ENCODE measurements around the gene SLC16A4. TPM values are rescaled to one million over a fixed set of nuclear protein-coding genes. Genes with fewer than 3 reads are reported as not detected.
A peak's percentile ranks its signal among the peaks of the same experiment; 100 is the strongest.

Gene SLC16A4
- total and polyA plus RNA-seq, 10 of the 15 experiments (the other 5 are each of a cell fraction or from before 2014, with no cell fraction given) = 0.13 to 2.2 (median 0.26) TPM; not detected in 1

DNA sequence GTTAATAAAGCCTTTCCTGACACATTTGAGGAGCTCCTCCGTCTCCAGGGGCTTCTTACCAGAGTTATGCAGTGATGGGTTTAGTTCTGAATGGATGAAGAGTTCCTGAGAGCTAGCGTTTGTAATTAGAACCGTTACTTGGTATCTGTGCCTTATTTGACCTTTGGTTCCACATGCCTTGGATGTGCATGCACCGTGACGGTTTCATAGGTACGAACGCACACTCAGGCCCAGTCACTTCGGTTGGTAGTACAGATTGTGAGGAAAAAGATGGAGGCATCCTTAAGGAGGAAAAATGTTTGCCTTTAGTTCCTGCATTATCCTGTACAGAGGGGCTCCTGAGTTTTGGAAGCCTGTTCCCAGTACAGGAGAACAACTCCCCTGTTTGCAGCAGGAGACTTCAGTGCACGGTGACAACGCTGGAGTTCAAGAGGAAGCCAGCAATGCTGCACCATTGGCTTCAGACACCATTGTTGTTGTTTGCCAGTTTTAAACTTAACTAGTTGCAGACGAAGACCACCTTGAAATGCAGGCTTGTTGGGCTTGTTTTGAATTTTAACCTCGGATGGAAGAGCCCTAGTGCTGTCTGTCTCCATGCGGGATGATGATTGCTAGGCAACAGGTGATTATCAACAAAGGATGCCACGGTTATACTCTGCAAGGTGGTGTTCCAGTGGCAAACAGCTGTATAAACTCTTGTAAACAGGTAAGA lies 43.5 kb downstream of the SLC16A4 start:
- no peak for FAIRE-seq
- Histone ChIP-seq H4K20me1 (ENCODE audit: control insufficient read depth, insufficient read depth) (no peaks in the 10 kb centered on the region), H3K79me2 (ENCODE audit: control insufficient read depth, insufficient read depth, low read length) (peaks cover 100% of the 10 kb centered on the region), H3K4me1 (ENCODE audit: control insufficient read depth, insufficient read depth, low read length) (peaks cover 10% of the 10 kb centered on the region), H3K9ac (ENCODE audit: control insufficient read depth, insufficient read depth, low read length) (peak overlapping the region; percentile 12; the same call in 1 of the 2 replicates), H3K4me3 (peak overlapping the region; percentile 47), H2AFZ (ENCODE audit: control insufficient read depth, low read depth, low read length) (no peak overlapping the region), H3K27ac (ENCODE audit: control insufficient read depth, insufficient read depth) (peak overlapping the region; percentile 23; the same call in 1 of the 2 replicates), H3K9me3 (replicated peaks; ENCODE audit: control insufficient read depth, insufficient read depth, low read length) (no peaks in the 10 kb centered on the region), H3K4me2 (ENCODE audit: control insufficient read depth, insufficient read depth) (peak overlapping the region; percentile 53), H3K36me3 (ENCODE audit: control insufficient read depth in 2 of 2, insufficient read depth in 2 of 2, low read length in 1 of 2) (peaks cover 4 to 14% of the 10 kb centered on the region in 2 experiments), H3K27me3 (replicated peaks in 1 of 2; ENCODE audit: control insufficient read depth in 2 of 2, insufficient read depth in 2 of 2, low read length in 1 of 2) (no peaks in the 10 kb centered on the region)
- ChIA-PET POLR2A (interaction anchor here (1.1 to 4.3 kb wide), 10 partner anchors 9 to 61 kb away, joined by 3 to 34 read pairs (median 4); partner anchors contain the start of gene RBM15), RAD21 (ENCODE audit: unreplicated experiment) (interaction anchor here (1.4 to 6.2 kb wide), 3 partner anchors 9 to 40 kb away, joined by 4 to 42 read pairs (median 35); partner anchors contain the start of gene RBM15), SMC1A (ENCODE audit: uncharacterized antibody, unreplicated experiment) (interaction anchor here (0.7 to 5.8 kb wide), 12 partner anchors 8 to 113 kb away, joined by 3 to 51 read pairs (median 6); partner anchors contain the start of genes LAMTOR5 and RBM15), CTCF (interaction anchor here (0.9 to 3.8 kb wide), 7 partner anchors 8 to 144 kb away, joined by 3 to 31 read pairs (median 4); partner anchors contain the start of gene RBM15)
- DNase-seq (ENCODE audit: low read depth, low spot score) = no peak
- TF ChIP-seq BACH1 (IDR thresholded peaks at IDR 0.05; ENCODE audit: borderline replicate concordance) (no peak), CHD2 (IDR thresholded peaks at IDR 0.05; ENCODE audit: borderline replicate concordance, low read depth, low read length) (no peak), IKZF1 (conservative IDR thresholded peaks at IDR 0.05) (0 out of 2 replicates have a peak, but pooled peaks have one; percentile 29), POLR2AphosphoS5 (IDR thresholded peaks at IDR 0.05; ENCODE audit: low read length) (peak; percentile 42; the same call in 1 of the 2 replicates), POLR2A (IDR thresholded peaks at IDR 0.05; ENCODE audit: low read depth, low read length) (peak; percentile 40; the same call in 1 of the 2 replicates), PAX5 (IDR thresholded peaks at IDR 0.05; ENCODE audit: borderline replicate concordance, low read depth, low read length) (peak; percentile 100), MXI1 (IDR thresholded peaks at IDR 0.05; ENCODE audit: low read depth, low read length) (no peak), POLR2AphosphoS2 (IDR thresholded peaks at IDR 0.05; ENCODE audit: low read depth, low read length) (no peak), NR2F1 (conservative IDR thresholded peaks at IDR 0.05) (peak; percentile 64), WRNIP1 (IDR thresholded peaks at IDR 0.05; ENCODE audit: borderline replicate concordance, low read depth, low read length) (no peak), IKZF2 (IDR thresholded peaks at IDR 0.05) (0 out of 4 replicates have a peak, but pooled peaks of 1 of the 2 experiments have one; percentile 19)
- TF ChIP-seq, protein P1, sequence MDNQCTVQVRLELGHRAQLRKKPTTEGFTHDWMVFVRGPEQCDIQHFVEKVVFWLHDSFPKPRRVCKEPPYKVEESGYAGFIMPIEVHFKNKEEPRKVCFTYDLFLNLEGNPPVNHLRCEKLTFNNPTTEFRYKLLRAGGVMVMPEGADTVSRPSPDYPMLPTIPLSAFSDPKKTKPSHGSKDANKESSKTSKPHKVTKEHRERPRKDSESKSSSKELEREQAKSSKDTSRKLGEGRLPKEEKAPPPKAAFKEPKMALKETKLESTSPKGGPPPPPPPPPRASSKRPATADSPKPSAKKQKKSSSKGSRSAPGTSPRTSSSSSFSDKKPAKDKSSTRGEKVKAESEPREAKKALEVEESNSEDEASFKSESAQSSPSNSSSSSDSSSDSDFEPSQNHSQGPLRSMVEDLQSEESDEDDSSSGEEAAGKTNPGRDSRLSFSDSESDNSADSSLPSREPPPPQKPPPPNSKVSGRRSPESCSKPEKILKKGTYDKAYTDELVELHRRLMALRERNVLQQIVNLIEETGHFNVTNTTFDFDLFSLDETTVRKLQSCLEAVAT (IDR thresholded peaks at IDR 0.05) = peak; percentile 76
- BruUV-seq (replicated peaks) = no TSS peak
- intact Hi-C loops (cut with micrococcal nuclease; ENCODE audit: unreplicated experiment) (no loop called here), in situ Hi-C loops (cut with MboI) (no loop called here)
- peak; percentile 46 for ATAC-seq
- WGBS (ENCODE audit: insufficient coverage, insufficient replicate concordance, low lambda C conversion rate, missing lambda C conversion rate) = 20% methylated on average over 14 of the region's 14 CpGs
